Adrenal gland (tissue), 5 donors: ENCODE measurements around the gene CYBB.

Source experiments
- CTCF ChIP-seq, 6 experiments: fragments of 450-650 bp in 4 of 6; fragments of 200-600 bp in 2 of 6; sonication (generic) in 1 of 6; IDR thresholded peaks; 1 replicate in 5 of 6; 2 replicates in 1 of 6; pipeline versions ENCODE4 v1.5.1 to v1.8.0; 2016 to 2021; ENCODE audit warnings: antibody characterized with exemption in 6 of 6, mild to moderate bottlenecking in 2 of 6, moderate library complexity in 1 of 6
- POLR2A ChIP-seq, 2 donors: fragments of 450-650 bp; IDR thresholded peaks; one replicate each; pipeline ENCODE4 v1.6.1; 2017; ENCODE audit warnings: antibody characterized with exemption in 2 of 2, mild to moderate bottlenecking in 2 of 2, moderate library complexity in 1 of 2
- donor health status: DM: no; HTN: no; CAD: no.

- no peak for TF ChIP-seq CTCF (IDR thresholded peaks at IDR 0.05)
- no peak for TF ChIP-seq POLR2A (IDR thresholded peaks at IDR 0.05)
Measured at GRCh38 chrX:37796805-37797204, 16.9 kb downstream of the CYBB start.
